MM.1S (cell line): ENCODE data around the gene TRAP1.

Source experiments
- DNase-seq: peaks from one replicate; pipeline ENCODE4 v3.0.0-alpha.2; 2015
- H2AFZ ChIP-seq: fragments of 300-600 bp; sonication (generic); 2 replicates; pipeline ENCODE4 v1.6.0; 2016; ENCODE audit warnings: antibody characterized with exemption, low read length
- H3F3A ChIP-seq: fragments of 300-600 bp; sonication (generic); 2 replicates; pipeline ENCODE4 v1.6.1; 2016; ENCODE audit warnings: mild to moderate bottlenecking, antibody characterized with exemption, low read length, moderate library complexity, mixed read lengths; ENCODE audit not compliant: insufficient read depth
- H3K27ac ChIP-seq: fragments of 300-600 bp; sonication (generic); 2 replicates; pipeline ENCODE4 v1.5.1; 2016; ENCODE audit warnings: mild to moderate bottlenecking, low read length
- H3K27me3 ChIP-seq: fragments of 300-600 bp; sonication (generic); replicated peaks from 2 replicates; pipeline ENCODE4 v1.6.0; 2016; ENCODE audit warnings: low read length; ENCODE audit not compliant: insufficient read depth
- H3K36me3 ChIP-seq: fragments of 300-600 bp; sonication (generic); replicated peaks from 2 replicates; pipeline ENCODE4 v1.6.1; 2016; ENCODE audit warnings: mild to moderate bottlenecking, low read length, mixed read lengths; ENCODE audit not compliant: insufficient read depth
- H3K4me1 ChIP-seq: fragments of 300-600 bp; sonication (generic); 2 replicates; pipeline ENCODE4 v1.6.1; 2016; ENCODE audit warnings: low read length, mixed read lengths
- H3K4me2 ChIP-seq: fragments of 300-600 bp; sonication (generic); 2 replicates; pipeline ENCODE4 v1.6.0; 2016; ENCODE audit warnings: low read depth, low read length
- H3K4me3 ChIP-seq: fragments of 300-600 bp; sonication (generic); 2 replicates; pipeline ENCODE4 v1.5.1; 2016; ENCODE audit warnings: low read length, mixed read lengths
- H3K79me2 ChIP-seq: fragments of 300-600 bp; sonication (generic); 2 replicates; pipeline ENCODE4 v1.6.1; 2016; ENCODE audit warnings: mixed run types, low read length, mixed read lengths
- H3K9ac ChIP-seq: fragments of 300-600 bp; sonication (generic); 2 replicates; pipeline ENCODE4 v1.6.1; 2016; ENCODE audit warnings: low read length, mixed read lengths
- H3K9me2 ChIP-seq: fragments of 300-600 bp; sonication (generic); replicated peaks from 2 replicates; pipeline ENCODE4 v1.6.1; 2016; ENCODE audit warnings: mild to moderate bottlenecking, low read length, mixed read lengths; ENCODE audit not compliant: insufficient read depth
- H3K9me3 ChIP-seq: fragments of 300-600 bp; sonication (generic); replicated peaks from 2 replicates; pipeline ENCODE4 v1.6.1; 2016; ENCODE audit warnings: mild to moderate bottlenecking, low read length, mixed read lengths; ENCODE audit not compliant: insufficient read depth
- H4K20me1 ChIP-seq: fragments of 300-600 bp; sonication (generic); 2 replicates; pipeline ENCODE4 v1.6.1; 2016; ENCODE audit warnings: mild to moderate bottlenecking, low read length, moderate library complexity, mixed read lengths; ENCODE audit not compliant: insufficient read depth
- CTCF ChIP-seq: fragments of 300-600 bp; sonication (generic); IDR thresholded peaks from 2 replicates; pipeline ENCODE4 v1.5.1; 2016; ENCODE audit warnings: antibody characterized with exemption, low read length, mixed read lengths
- EZH2 ChIP-seq: fragments of 300-600 bp; sonication (generic); optimal IDR thresholded peaks from 2 replicates; pipeline ENCODE3; 2017; ENCODE audit warnings: low read depth, mild to moderate bottlenecking, antibody characterized with exemption, low read length, mixed read lengths
- EZH2phosphoT487 ChIP-seq: fragments of 300-600 bp; sonication (generic); IDR thresholded peaks from 2 replicates; pipeline ENCODE4 v1.6.1; 2018; ENCODE audit warnings: antibody characterized with exemption, low read length

TRAP1 gene

GRCh38 chr16:3695610-3696369 lies 21.5 kb downstream of the TRAP1 start:
- Histone ChIP-seq H3K79me2 (peaks cover 29% of the 10 kb centered on the region), H3K27ac (no peak overlapping the region), H3K4me2 (no peak overlapping the region), H4K20me1 (no peaks in the 10 kb centered on the region), H3K36me3 (no peaks in the 10 kb centered on the region), H3K27me3 (no peaks in the 10 kb centered on the region), H3K9me2 (no peaks in the 10 kb centered on the region), H3K9me3 (no peaks in the 10 kb centered on the region), H3F3A (no peaks in the 10 kb centered on the region), H2AFZ (no peak overlapping the region), H3K9ac (no peak overlapping the region), H3K4me1 (no peaks in the 10 kb centered on the region), H3K4me3 (no peak overlapping the region)
- no peak for DNase-seq
- TF ChIP-seq EZH2phosphoT487 (no peak), EZH2 (no peak), CTCF (no peak)

GRCh38 chr16:3694051-3694450 lies 23.3 kb downstream of the TRAP1 start:
- H3K27me3 ChIP-seq: no peaks in the 10 kb centered on the region
- no peaks in the 10 kb centered on the region for H3F3A ChIP-seq
- H3K4me2 ChIP-seq: no peak overlapping the region
- H3K9me2 ChIP-seq: no peaks in the 10 kb centered on the region
- TF ChIP-seq CTCF (no peak), EZH2phosphoT487 (no peak), EZH2 (no peak)
- DNase-seq: no peak
- H3K36me3 ChIP-seq: no peaks in the 10 kb centered on the region
- H3K4me1 ChIP-seq: no peaks in the 10 kb centered on the region
- no peaks in the 10 kb centered on the region for H3K9me3 ChIP-seq
- no peak overlapping the region for H3K4me3 ChIP-seq
- no peak overlapping the region for H3K27ac ChIP-seq
- peaks cover 23% of the 10 kb centered on the region for H3K79me2 ChIP-seq
- no peak overlapping the region for H2AFZ ChIP-seq
- H3K9ac ChIP-seq: no peak overlapping the region
- H4K20me1 ChIP-seq: no peaks in the 10 kb centered on the region

GRCh38 chr16:3691761-3692160 lies 25.6 kb downstream of the TRAP1 start:
- H3K36me3 ChIP-seq: no peaks in the 10 kb centered on the region
- H3K79me2 ChIP-seq: peaks cover 17% of the 10 kb centered on the region
- H3K4me1 ChIP-seq: no peaks in the 10 kb centered on the region
- no peaks in the 10 kb centered on the region for H3K27me3 ChIP-seq
- no peak for DNase-seq
- H3K9me3 ChIP-seq: no peaks in the 10 kb centered on the region
- H3F3A ChIP-seq: no peaks in the 10 kb centered on the region
- no peaks in the 10 kb centered on the region for H3K9me2 ChIP-seq
- H3K4me2 ChIP-seq: no peak overlapping the region
- no peak overlapping the region for H2AFZ ChIP-seq
- H3K9ac ChIP-seq: no peak overlapping the region
- no peak overlapping the region for H3K27ac ChIP-seq
- H3K4me3 ChIP-seq: no peak overlapping the region
- TF ChIP-seq CTCF (no peak), EZH2phosphoT487 (no peak), EZH2 (no peak)
- no peaks in the 10 kb centered on the region for H4K20me1 ChIP-seq
